Ramos (cell line): ENCODE measurements around the gene GRIA1.

Experiments
- in situ Hi-C: fragments of 300-500 bp; cut with MboI; formaldehyde crosslinking; loops from one replicate; pipeline ENCODE4 v1.14.3; 2022; ENCODE audit warnings: low sequenced_read_pairs; ENCODE audit not compliant: unreplicated experiment

Gene GRIA1

DNA sequence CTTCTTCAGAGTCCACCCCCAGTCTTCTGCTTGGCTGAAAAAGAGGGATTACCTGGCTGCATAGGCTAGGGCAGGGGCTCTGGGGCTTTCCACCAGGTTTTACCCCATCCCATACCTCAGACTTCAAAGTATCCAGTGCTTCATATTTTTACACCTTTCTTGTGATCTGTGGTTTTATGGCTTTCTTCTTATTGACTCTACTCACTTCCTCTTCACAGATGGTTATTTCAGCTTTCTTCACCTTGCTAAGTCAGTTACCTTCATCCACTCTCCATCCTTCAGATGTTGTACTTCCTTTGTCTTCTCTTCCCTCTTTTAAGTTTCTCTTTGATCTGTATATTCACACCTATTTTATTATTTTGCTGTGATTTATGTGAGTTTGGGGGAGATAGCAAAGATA, 104.3 kb downstream of the GRIA1 start:
- in situ Hi-C loops = no loop called here

DNA sequence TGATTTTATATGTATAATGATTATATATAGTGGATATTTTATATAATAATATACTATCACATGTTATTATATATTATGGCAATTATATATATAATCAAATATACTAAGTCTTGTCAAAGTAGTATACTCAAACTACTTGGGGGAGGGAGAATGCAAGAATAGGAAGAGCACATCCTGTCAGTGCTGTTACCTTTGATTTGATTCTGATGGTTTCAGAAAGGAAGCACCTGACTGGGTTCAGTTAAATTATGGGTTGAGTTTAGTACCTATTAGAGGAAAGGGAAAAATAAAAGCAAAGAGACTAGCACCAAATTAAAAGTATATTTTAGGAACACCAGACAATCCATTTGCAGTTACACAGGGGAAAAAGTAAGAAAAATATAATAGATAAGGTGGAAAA, 107.6 kb downstream of the GRIA1 start:
- in situ Hi-C loops = no loop called here

DNA sequence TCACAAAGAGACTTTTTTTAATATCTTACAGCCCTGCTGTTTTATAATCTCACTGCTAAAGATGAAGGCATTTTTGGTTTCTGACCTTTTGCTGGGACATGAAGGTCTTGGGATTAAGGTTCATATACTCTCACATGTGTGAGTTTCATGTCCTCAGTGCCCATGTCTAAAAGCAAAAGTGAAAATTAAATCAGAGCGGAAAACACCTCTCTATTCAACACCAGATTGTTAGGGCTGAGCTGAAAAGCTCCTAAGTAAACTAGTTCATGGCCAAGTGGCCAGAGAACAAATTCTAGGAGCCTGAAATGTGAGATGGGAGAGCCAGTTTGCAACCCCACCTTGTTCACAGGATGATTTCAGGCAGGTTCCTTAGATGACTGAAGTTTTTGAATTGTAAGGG, 110.9 kb downstream of the GRIA1 start:
- in situ Hi-C loops = no loop called here

DNA sequence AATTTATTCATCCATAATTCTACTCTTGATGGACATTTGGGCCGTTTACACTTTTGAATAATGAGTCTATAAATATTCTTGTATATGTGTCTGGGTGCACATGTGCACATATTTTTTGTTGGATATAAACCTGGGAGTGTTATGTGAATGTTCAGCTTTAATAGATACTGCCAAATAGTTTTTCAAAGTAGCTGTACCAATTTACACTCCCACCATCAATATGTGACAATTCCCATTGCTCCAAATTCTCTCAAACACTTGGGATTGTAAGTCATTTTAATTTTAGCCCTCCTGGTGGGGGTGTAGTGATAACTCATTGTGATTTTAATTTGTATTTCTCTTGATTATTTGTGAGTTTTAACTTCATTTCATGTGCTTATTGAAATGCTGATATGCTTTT, 114.9 kb downstream of the GRIA1 start:
- in situ Hi-C loops = no loop called here

DNA sequence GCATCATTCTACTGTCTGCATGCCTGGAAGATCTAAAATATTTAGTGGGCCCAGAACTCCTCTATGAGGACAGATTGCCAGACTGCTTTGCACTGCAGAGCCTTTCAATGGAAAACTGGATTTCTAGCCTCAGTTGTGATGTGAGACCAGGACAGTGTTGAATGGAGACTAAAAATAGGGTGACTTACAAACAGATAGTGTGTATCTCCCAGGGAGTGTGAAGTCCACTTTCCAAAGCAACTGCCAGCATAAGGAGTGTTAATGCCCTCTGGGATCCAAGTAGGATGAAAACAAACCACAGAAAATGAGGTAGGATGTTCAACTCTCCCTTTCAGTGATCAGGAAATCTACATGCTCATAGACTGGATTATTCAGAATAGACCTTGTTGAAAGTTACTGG, 119.5 kb downstream of the GRIA1 start:
- in situ Hi-C loops = no loop called here

DNA sequence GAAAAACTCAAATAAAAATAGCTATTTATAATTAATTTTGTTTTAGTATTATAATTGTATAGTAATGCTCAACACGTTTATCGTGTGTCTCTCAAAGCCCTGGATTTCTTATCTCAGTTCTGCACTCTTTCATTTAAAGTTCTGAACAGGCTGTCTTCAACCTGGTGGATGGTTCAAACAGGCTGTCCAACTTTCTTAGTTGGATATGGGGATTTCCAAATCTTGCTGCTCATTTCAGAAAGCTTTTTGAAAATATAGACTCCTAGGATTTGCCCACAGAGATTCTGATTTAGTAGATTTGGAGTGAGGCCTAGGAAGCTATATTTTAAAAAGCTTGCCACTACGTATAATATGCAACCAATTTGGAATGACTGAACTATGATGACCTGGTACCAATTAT, 120.3 kb downstream of the GRIA1 start:
- in situ Hi-C loops = no loop called here

DNA sequence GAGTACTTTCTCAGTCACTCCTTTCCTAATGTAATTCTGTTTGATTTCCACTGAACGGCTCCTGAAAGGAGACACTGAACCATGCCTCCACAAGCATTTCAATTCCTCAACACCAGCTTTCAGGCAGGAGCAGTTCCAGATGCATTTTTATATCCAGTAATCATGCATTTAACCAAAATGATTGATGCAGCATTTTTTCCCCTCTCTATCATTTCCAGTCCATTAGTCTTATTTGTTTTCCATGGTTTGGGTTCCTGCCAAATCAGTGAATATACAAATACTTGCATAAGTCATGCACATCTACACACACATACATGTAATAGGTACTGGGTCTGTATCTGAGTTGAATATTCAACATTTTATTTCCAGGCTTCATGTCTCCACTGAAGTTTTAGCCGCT, 122.7 kb downstream of the GRIA1 start:
- in situ Hi-C loops = no loop called here

DNA sequence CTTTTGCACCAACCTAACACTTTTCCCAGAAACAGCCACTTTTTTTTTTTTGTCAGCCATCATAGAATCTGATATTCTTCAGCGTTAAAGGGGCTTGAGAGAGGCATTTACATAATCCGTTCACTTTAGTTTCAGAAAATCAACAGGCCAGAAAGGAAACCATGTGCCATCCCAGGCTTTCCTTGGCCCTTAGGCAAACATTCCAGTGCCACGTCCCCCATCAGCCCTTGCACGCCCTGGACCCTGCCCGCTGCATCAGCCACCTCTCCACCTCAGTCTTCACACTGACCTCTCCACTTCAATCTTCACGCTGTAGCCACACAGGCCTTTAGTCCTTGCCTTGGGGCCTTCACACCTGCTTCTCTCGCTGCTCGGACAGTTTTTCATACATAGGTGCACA, 123.2 kb downstream of the GRIA1 start:
- in situ Hi-C loops = no loop called here

DNA sequence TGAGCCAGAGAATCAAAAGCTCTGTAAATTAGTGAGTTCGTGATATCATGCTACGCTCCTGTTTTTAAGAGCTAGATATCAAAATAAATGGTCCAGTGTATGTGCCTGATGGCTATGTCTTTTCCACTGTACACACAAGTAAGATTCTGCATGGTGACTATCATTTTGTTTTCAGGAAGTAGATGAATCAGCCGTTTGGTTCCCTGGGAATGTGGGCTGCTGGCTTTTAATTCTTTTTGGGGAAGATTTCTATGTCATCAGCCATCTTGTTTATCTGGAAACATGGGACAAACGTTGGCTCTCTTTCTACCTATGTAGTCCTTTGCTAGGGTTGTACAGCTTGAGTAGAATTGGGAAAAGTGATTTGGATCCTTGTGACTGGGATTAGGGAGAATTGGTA, 126.7 kb downstream of the GRIA1 start:
- in situ Hi-C loops = no loop called here

DNA sequence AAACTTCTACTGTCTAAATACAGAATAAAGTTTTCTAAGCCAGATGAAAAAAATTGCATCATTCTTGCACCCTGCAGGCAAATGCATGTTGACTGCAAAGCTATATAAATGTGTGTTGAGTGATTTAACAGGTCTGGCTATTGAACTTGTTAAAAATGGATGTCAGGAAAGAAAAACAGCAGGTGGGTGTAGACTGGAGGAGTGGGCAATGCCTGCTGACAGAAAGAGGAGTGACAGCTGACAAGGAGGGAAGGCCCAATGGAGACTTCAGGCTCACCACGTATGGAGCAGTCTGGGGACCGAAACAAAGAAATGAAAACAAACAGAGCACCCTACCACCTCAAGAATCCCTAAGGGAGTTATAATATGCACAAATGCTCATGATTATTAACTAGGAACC, 127.8 kb downstream of the GRIA1 start:
- in situ Hi-C loops = no loop called here

DNA sequence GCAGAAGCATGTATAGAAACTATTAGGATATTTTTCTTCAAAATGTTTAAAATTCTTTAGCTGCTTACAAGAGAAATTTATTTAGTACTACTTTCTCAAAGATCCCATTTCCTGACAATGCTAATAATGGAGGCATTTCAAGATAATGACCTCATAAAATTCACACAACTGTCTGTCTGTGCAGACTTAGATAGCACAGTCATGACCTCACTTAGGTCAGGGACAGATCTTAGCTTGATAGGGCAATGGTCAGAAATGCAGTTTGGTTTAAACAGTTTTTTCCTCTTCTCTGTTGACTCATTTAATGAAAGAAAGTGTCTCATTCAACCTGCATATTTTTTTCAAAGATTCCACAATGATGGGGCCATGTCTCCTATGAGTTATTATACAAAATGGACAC, 128.4 kb downstream of the GRIA1 start:
- in situ Hi-C loops = no loop called here

DNA sequence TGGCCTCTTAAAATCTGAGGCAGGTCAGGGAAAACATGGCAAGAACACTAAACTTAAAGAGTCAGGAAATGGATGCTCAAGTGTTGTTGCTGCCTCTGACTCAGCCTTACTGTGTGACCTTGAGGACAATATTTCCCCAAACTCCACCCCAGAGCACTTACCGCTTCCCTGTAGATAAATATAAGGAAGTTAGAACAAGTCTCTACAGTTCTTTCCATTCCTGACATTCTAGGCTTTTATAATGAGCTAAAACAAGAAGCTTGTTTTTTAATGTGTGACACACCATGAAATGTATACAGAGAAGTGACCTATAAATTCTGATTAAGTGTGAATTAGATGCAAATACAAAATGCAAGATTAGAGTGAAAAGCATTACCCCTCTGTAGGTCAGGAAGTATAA, 129.3 kb downstream of the GRIA1 start:
- in situ Hi-C loops = no loop called here

DNA sequence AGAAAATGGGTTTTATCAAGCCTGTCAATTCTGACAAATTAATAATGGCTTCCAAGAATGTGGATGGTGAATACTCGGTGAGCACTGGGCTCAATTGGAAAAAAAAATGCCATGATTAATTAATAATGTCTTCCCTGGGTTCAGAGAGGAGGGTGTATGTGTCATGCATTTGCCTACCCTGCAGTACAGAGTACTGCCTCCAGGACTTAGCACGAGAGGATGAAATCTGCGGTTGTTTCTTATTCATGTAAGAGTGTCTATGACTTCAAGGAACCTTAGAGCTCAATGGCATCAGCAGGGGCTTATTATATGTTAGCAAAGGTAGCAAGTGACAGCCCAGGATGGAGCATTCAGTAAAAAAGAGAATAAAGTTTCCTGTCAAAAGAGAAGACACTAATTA, 132.7 kb downstream of the GRIA1 start:
- in situ Hi-C loops = no loop called here

DNA sequence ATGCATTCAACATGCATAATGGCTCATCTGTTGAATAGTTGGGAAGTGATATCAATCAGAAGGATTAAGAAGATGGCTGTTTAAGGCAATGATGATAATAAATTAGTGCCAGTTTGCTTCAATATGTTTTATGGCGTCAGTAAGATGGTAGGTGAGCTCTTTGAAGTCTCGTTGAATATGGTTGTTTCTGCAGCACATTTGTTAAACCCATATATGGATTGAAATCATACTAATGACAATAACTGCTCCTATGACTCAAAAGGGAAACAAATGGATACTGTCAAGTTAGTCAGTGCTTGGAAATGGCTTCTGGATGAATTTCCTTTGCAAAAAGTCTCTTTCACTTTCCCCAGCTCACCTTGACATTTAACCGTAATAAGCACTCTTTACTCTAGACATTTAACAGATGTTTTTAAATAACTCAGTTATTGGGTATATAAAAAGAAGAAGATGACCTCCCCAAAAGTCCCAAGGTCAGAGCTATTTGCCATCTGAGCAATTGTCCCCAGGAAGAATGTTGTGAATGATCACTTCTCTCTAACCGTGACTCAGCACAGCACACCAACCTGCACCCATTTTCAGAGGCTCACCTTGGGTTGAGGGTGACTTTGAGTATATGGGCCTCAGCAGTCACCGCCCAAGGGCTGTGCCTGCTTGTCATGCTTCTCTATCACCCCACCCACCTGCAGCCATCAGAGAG, 133.4 kb downstream of the GRIA1 start:
- in situ Hi-C loops = no loop called here

DNA sequence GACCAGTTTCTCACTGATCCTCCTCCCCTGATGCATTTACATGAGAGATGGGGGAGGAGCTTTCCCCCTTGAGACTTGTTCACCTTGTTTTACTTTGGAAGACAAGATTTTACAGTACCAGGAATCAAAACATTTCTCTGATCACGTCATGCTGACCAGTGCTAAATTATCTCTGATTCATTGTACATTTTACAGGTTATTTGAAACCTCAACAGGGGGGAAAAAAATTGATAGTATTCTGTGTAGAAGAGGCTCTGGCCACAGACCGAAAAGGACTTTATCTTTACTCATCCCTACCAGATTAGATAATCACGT, 133.9 kb downstream of the GRIA1 start:
- in situ Hi-C loops = no loop called here

DNA sequence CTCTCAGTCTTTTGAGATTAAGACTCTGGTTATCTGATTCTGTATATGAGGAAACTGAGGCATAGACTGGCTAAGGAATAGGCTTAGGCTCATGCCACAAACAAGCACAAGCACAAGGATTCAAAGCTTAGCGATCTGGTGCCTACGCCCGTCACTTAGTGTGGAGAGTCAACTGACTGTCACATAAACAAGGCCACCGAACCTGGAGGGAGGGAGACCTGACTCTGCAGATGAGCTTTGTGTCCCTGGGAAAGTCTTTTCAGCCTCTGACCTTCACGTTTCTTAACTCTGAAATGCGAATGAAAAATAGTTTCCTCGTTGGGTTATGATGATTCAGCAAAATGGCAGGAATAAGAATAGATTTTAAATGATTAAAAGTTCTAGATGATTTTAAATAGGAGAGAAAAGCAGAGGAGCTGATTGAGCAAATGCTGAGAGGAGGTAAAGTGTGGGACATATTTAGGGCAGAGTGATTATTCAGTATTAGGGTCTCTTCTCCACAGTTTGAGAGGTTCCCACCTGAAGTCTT, 135.4 kb downstream of the GRIA1 start:
- in situ Hi-C loops = no loop called here

DNA sequence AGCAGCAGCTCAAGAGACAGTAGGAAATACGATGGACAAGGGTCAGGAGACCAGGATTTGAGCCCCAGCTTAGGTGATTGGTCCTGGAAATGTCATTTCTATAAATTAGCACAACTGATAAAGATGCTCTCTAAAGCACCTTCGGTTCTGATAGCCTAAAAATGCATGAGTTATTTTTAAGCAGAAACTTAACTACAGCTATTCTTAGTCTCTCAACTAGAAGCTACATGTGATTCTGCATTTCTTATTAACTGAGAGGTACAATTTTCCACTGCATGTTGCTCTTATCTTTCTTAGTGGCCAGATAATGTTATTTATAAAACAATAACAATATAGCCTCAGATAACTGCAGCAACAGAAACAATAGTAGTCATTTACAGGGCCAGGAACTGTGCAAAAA, 136.4 kb downstream of the GRIA1 start:
- in situ Hi-C loops = no loop called here

DNA sequence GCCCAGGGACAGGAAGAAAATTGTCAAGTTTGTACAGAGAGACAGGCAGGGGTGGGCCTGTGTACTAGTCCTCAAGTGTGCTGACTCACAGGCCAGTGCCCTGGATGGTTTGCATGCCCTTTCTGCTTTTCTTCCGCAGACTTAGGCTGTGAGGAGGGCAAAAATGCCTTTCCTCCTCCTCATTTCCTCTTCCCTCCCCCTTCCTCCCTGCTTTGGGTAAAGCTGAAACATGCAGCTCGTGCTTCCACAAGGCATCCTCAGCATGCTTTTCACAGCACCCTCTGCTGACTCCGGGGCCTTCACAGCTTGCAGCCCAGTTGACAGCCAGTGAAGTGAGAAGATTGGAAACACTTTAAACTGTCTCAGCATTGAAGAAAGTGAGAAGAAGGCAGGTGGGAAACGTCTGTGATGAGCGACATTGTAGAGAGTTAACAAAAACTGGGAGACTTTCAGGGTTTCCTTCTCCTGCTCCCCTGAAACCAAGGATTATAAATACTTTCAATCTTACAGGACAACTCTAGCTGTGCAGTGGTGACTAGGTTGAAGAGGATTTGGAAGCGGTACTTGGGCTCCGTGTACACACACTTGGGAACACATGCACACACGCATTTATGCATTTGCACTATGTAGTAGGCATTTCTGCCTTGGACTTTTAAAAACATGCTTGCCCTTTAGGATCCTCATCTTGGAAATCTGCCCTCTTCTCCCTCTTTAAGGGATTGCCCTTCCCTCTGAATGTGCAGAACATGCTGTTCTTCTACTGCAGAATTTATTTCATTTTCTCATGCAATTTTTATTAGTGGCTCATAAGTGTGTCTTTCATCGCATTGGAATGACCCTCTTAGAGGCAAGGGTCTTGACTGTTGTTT, 138.8 kb downstream of the GRIA1 start:
- in situ Hi-C loops = no loop called here

DNA sequence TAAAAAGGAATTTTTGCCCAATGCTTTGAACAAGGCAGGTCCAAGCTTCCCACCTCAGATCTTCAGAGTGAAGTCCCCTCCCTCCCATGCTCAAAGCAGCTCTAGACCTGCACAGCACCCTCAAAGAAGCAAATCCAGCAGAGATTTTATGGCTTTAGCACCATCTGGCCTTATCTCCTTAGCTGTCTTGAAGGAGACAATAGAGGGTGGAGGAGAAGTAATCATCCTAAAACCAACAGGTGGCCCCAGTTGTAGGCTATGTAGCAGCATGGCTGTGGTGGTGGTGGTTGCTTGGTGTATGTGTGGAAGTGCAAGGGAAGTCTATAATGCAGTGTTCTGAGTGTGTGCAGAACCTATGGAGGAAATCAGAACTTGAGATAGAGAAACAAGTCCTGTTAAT, 140.1 kb downstream of the GRIA1 start:
- in situ Hi-C loops = no loop called here

DNA sequence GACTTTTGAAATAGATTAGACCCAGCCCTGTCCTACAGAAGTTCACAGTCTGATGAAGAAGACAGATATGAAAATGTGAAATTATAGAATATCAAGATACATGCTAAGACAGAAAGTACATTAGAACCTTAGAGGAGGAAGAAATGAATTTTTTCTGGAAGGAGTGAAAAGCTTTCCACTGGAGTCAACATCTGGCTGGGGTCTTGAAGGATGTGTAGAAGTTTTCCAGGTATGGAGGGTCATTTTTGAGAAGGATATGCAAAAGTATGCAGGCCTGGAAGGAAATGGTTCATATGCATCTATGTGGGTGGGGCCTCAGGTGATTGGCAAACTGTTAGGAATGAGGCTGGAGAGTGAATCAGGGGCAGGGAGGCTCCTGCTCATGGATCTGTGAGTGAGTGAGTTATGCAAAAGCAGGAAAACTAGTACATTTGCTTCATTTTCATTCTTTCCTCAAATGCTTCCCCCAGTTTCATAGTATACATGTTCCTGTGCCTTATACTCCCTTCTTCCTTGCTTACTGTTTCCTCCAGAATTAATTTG, 142.3 kb downstream of the GRIA1 start:
- in situ Hi-C loops = no loop called here

DNA sequence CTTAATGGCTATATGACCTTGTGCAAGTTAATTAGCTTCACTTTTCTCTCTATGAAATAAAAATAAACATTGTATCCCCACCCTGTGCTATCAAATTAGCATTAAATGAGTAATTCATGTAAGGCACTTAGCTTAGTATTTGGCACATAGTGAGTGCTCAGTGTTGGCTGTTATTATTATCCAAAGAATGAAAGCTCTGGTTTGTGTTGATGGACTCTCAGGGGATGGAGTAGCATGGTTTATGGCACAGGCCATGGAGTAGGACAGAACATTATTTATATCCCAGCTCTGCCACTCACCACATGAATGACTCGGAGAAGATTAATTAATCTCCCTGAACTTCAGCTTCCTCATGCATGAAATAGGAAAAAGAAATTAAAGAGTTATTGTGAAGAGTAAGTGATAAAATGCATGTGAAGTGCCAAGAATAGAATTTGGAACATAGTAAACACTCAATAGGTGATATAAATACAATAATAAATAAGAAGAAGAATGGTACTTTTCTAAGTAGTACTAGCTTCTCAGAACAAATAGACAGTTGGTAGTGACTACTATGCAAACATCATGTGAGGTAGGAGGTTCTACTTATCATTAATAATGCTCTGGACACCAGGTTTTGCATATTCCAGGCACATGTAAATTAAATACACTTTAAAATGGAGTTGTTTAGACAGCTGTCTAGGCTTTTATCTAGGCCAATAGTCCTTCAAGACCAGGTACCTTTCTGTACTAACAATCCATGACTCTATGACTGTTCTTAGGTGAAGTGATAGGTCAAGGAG, 146.4 kb downstream of the GRIA1 start:
- in situ Hi-C loops = no loop called here
